Testis (tissue), 3 donors: ENCODE data around the gene POLRMT. TPM values are rescaled to one million over a fixed set of nuclear protein-coding genes. Genes with fewer than 3 reads are reported as not detected.

Source experiments
- DNase-seq: peaks from one replicate; pipeline ENCODE4 v3.0.0-alpha.2; 2019
- H3K27ac ChIP-seq, 2 donors: fragments of 200-600 bp; sonication (generic); one replicate each; pipeline ENCODE4 v1.5.1; 2019
- H3K27me3 ChIP-seq: fragments of 200-600 bp; sonication (generic); one replicate; pipeline ENCODE4 v1.5.1; 2019
- H3K36me3 ChIP-seq: fragments of 200-600 bp; sonication (generic); one replicate; pipeline ENCODE4 v1.5.1; 2017; ENCODE audit warnings: low read depth; ENCODE audit errors: missing control alignments
- H3K4me1 ChIP-seq: fragments of 200-600 bp; sonication (generic); one replicate; pipeline ENCODE4 v1.5.1; 2019
- H3K4me3 ChIP-seq, 2 donors: fragments of 200-600 bp; sonication (generic); one replicate each; pipeline ENCODE4 v1.5.1; 2017 to 2019
- H3K9me3 ChIP-seq: fragments of 200-600 bp; sonication (generic); one replicate; pipeline ENCODE4 v1.5.1; 2017
- POLR2A ChIP-seq: fragments of 450-650 bp; IDR thresholded peaks from one replicate; pipeline ENCODE4 v1.6.1; 2017; ENCODE audit warnings: antibody characterized with exemption, mild to moderate bottlenecking, moderate library complexity
- WGBS, 2 donors: methylation state at CpG; one replicate each; pipeline ENCODE4 v1.1.5; 2018; 5-methylcytosine and 5-hydroxymethylcytosine counted together
- intact Hi-C: fragments of 100-400 bp; cut with DNase I; formaldehyde crosslinking; loops from one replicate; pipeline ENCODE4 v1.15.1; 2023; ENCODE audit warnings: low total_unique reads
- polyA plus RNA-seq: library from polyadenylated mRNA; stranded (reverse); fragments of 350-450 nt; fragmentation: Illumina TruSeq; extraction: RNeasy Lipid Tissue Mini Kit (QIAGEN cat#74804); gene quantifications from one replicate; pipeline ENCODE4 v1.2.3, GENCODE V29; 2014; ENCODE audit warnings: low read depth, low replicate concordance; ENCODE audit not compliant: insufficient read depth
- total RNA-seq, 2 donors: library from RNA; depleted of rRNA; stranded (reverse); fragments of >200 nt; gene quantifications; one replicate each; pipeline ENCODE4 v1.2.3, GENCODE V29; 2016
- TF ChIP-seq, protein P1 (sequence below), 3 experiments: fragments of 450-650 bp in 2 of 3; fragments of 200-600 bp in 1 of 3; sonication (generic) in 1 of 3; IDR thresholded peaks; one replicate each; pipeline ENCODE4 v1.5.1; 2016 to 2019; ENCODE audit warnings: antibody characterized with exemption in 3 of 3, mild to moderate bottlenecking in 2 of 3, moderate library complexity in 1 of 3

POLRMT gene
- total and polyA plus RNA-seq, 3 donors from 2014 or later = 116 to 178 (median 137) TPM

DNA sequence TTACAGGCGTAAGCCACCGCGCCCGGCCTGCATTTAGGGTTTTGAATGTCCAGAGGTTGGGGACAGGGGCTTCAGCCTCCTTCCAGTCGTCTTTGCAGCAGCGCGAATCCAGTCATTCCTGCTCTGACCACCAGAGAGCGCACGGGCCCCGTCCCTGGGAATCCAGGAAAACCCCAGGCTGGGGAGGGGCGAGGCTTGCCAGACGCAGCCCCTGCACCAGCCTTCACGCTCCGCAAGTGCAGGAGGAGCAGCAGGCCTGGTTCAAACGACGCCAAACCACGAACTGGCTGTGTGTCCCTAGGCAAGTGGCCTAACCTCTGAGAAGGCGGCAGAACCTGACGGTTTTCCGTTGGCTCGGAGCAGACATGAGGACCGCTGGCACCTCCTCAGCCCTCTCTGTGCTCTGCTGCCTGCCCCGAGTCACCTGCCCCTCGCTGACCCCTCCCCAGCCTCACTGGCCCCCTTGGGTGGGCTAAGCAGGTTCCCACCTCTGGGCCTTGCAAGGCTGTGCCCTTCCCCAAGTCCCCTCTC, 31.6 kb upstream of the POLRMT start:
- TF ChIP-seq, protein P1, sequence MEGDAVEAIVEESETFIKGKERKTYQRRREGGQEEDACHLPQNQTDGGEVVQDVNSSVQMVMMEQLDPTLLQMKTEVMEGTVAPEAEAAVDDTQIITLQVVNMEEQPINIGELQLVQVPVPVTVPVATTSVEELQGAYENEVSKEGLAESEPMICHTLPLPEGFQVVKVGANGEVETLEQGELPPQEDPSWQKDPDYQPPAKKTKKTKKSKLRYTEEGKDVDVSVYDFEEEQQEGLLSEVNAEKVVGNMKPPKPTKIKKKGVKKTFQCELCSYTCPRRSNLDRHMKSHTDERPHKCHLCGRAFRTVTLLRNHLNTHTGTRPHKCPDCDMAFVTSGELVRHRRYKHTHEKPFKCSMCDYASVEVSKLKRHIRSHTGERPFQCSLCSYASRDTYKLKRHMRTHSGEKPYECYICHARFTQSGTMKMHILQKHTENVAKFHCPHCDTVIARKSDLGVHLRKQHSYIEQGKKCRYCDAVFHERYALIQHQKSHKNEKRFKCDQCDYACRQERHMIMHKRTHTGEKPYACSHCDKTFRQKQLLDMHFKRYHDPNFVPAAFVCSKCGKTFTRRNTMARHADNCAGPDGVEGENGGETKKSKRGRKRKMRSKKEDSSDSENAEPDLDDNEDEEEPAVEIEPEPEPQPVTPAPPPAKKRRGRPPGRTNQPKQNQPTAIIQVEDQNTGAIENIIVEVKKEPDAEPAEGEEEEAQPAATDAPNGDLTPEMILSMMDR (IDR thresholded peaks at IDR 0.05) = peak; percentile 82 to 96 (median 90)
- no peak for TF ChIP-seq POLR2A
- intact Hi-C loops = loop anchor here (5.0 kb wide), 1 partner anchor 67 kb away; no protein-coding TSS in a partner anchor
- no peaks in the 10 kb centered on the region for H3K9me3 ChIP-seq
- H3K36me3 ChIP-seq = no peaks in the 10 kb centered on the region
- H3K4me1 ChIP-seq = peaks cover 34% of the 10 kb centered on the region
- no peak overlapping the region for H3K27ac ChIP-seq
- 28 to 36% methylated on average over 24 of the region's 24 CpGs for WGBS, 2 donors
- DNase-seq = peak; percentile 83
- H3K4me3 ChIP-seq = no peak overlapping the region
- H3K27me3 ChIP-seq = no peaks in the 10 kb centered on the region

GRCh38 chr19:663682-664117, 30.4 kb upstream of the POLRMT start:
- intact Hi-C loops = no loop called here
- Histone ChIP-seq H3K27me3 (no peaks in the 10 kb centered on the region), H3K36me3 (no peaks in the 10 kb centered on the region), H3K4me3 (peak overlapping the region; percentile 60 to 97), H3K9me3 (no peaks in the 10 kb centered on the region), H3K27ac (peak overlapping the region; percentile 46 to 96), H3K4me1 (peaks cover 46% of the 10 kb centered on the region)
- WGBS, 2 donors = 17 to 35% methylated on average over 15 to 18 of the region's 18 CpGs
- no peak for DNase-seq
- TF ChIP-seq, protein P1 (IDR thresholded peaks at IDR 0.05) = no peak
- no peak for TF ChIP-seq POLR2A

DNA sequence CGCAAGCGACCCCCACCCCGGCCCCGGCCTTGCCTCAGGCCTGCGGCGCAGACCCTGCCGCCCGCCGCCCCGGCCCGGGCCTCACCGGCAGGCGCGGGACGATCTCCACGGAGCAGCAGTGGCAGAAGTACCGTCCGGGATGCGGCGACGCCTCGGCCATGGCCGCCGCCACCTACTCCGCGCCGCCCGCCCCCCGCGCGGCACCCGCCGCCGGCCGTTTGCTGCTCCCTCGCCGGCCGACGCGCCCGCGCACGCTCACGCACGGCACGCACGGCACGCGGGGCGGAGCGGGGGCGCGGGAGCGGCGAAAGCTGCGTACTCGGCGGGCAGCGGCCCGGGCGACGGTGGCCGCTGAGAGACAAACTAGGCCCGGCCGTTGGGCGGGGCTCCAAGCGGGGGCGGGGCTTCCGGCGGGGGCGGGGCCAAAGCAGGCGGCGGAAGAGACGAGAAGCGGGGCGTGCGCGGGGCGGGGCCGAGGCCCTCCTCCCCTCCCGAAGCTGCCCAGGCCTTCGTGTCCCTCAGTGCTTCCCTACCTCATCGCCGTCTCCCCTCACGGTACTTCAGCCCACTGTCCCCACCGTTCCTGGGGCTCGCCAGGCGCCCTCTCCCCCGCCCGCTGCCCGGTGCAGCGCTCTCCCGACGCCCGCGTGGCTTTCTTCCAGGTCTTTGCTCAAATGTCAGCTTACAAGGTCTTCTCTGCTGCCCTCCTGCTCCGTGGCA, 29.8 kb upstream of the POLRMT start, which contains the start of gene RNF126:
TSS of gene RNF126 (minus strand) at position 253 of the 720 bp plus-strand sequence. CDS start at position 160, 93 bp downstream.
- TF ChIP-seq, protein P1 (IDR thresholded peaks at IDR 0.05) = peak in 1 of 3 experiments; percentile 17
- TF ChIP-seq POLR2A = no peak
- H3K27ac ChIP-seq = peak within 1 kb of the TSS; percentile 68 to 96
- H3K4me1 ChIP-seq = peaks cover 47% of the 10 kb centered on the region
- no peaks in the 10 kb centered on the region for H3K9me3 ChIP-seq
- H3K27me3 ChIP-seq = no peaks in the 10 kb centered on the region
- 0 to 1% methylated on average over 14 to 81 of the region's 97 CpGs for WGBS, 2 donors
- peak within 1 kb of the TSS; percentile 97 to 98 for H3K4me3 ChIP-seq
- intact Hi-C loops = no loop called here
- DNase-seq = peak; percentile 93
- H3K36me3 ChIP-seq = no peaks in the 10 kb centered on the region

GRCh38 chr19:662207-662961, 29.0 kb upstream of the POLRMT start:
- H3K27me3 ChIP-seq = no peaks in the 10 kb centered on the region
- H3K4me3 ChIP-seq = peak overlapping the region; percentile 97 to 98
- WGBS, 2 donors = 0 to 1% methylated on average over 9 to 47 of the region's 81 CpGs
- TF ChIP-seq, protein P1 (IDR thresholded peaks at IDR 0.05) = no peak
- no peak for TF ChIP-seq POLR2A
- H3K36me3 ChIP-seq = no peaks in the 10 kb centered on the region
- no peaks in the 10 kb centered on the region for H3K9me3 ChIP-seq
- intact Hi-C loops = no loop called here
- peak overlapping the region; percentile 68 to 82 for H3K27ac ChIP-seq
- peaks cover 54% of the 10 kb centered on the region for H3K4me1 ChIP-seq
- DNase-seq = peak; percentile 56
